ENCODE results near the gene GPR4. TPM values are rescaled to one million over a fixed set of nuclear protein-coding genes. Genes with fewer than 3 reads are reported as not detected.

GPR4 gene
- total and polyA plus RNA-seq, 2 of the 8 experiments (the other 6 are each of a cell fraction or from before 2014, with no cell fraction given), result 0.19 to 0.39 TPM

DNA sequence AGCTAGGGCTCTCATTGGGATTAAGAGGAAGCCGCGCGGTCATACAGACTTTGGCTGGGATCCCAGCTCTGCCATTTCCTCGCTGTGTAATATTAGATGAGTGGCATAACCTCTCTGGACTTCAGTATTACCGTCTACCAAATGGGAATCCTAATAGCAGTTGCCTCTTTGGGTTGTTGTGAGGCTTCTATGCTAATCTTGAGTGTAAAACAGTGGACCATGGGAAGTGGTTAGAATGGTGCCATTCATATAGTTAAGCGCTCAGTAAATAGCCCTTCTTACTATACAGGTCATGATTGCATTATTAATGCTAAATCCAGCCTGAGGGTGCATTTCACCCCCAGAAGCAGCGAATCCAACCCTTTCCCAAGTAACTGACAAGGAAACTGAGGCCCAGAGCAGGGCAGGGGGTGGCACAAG lies 16.8 kb downstream of the GPR4 start:
- no peak overlapping the region for H4K8ac ChIP-seq (ENCODE audit: extremely low read depth, insufficient read depth, low read length)
- peaks cover 0 to 2% (median under 1%) of the 10 kb centered on the region in 4 experiments; a peak in 1 of 7 replicates for H3K27me3 ChIP-seq (replicated peaks in 1 of 4; ENCODE audit: control insufficient read depth in 3 of 4, extremely low read depth in 1 of 4, insufficient read depth in 3 of 4, low read length in 3 of 4)
- H4K91ac ChIP-seq (replicated peaks; ENCODE audit: insufficient read length, low read length), result no peak overlapping the region
- H3K9ac ChIP-seq (replicated peaks in 1 of 4; ENCODE audit: extremely low read depth in 1 of 4, low read depth in 3 of 4, low read length in 3 of 4), result peak overlapping the region in 2 of 4 experiments; percentile 24 to 31; a peak in 1 of 7 replicates
- no peak overlapping the region for H3K56ac ChIP-seq (replicated peaks; ENCODE audit: insufficient read length, low read depth, low read length)
- no peak overlapping the region for H4K5ac ChIP-seq (ENCODE audit: insufficient read length, low read depth, low read length)
- 0 out of 2 replicates have a peak overlapping the region, but pooled peaks have one; percentile 2 for H2BK12ac ChIP-seq (ENCODE audit: low read depth, low read length)
- 41% methylated on average over 7 of the region's 7 CpGs; no CpG with 5 or more reads in 1 of the 2 experiments for WGBS, 2 experiments (ENCODE audit: extremely low coverage in 1 of 2, insufficient coverage in 1 of 2, insufficient read length in 1 of 2, insufficient replicate concordance in 2 of 2, low coverage in 1 of 2, low lambda C conversion rate in 2 of 2, missing lambda C conversion rate in 1 of 2)
- H3K79me1 ChIP-seq (ENCODE audit: low read depth, low read length), result no peaks in the 10 kb centered on the region; the same call in 1 of the 2 replicates
- H3K27ac ChIP-seq (ENCODE audit: low read depth, low read length), result peak overlapping the region; percentile 57; the same call in 1 of the 2 replicates
- H3K36me3 ChIP-seq (ENCODE audit: control insufficient read depth in 2 of 4, insufficient read depth in 4 of 4, low read length in 3 of 4), result no peaks in the 10 kb centered on the region; a peak in 1 of 8 replicates
- H4K20me1 ChIP-seq (replicated peaks in 1 of 2; ENCODE audit: control insufficient read depth in 1 of 2, insufficient read depth in 2 of 2, low read length in 2 of 2), result no peaks in the 10 kb centered on the region
- H3K18ac ChIP-seq (ENCODE audit: extremely low read depth, low read length), result peak overlapping the region; percentile 33; the same call in 1 of the 2 replicates
- no peak overlapping the region for H2BK5ac ChIP-seq (ENCODE audit: low read depth, low read length)
- H3K79me2 ChIP-seq (ENCODE audit: control insufficient read depth in 1 of 2, insufficient read depth in 2 of 2, low read length in 2 of 2), result peaks cover 0 to 3% of the 10 kb centered on the region in 2 experiments; a peak in 1 of 4 replicates
- ChIA-PET CTCF (ENCODE audit: partially characterized antibody) (interaction anchor here (1.1 to 1.5 kb wide), 3 partner anchors 9 to 56 kb away, joined by 3 to 4 read pairs (median 3); no protein-coding TSS in a partner anchor), POLR2A (ENCODE audit: partially characterized antibody) (interaction anchor here (1.8 kb wide), 1 partner anchor 13 kb away, joined by 8 read pairs; no protein-coding TSS in a partner anchor)
- no peaks in the 10 kb centered on the region for H3K9me3 ChIP-seq (ENCODE audit: insufficient read depth in 2 of 2, low read depth in 1 of 2, low read length in 1 of 2)
- H2BK20ac ChIP-seq (ENCODE audit: low read length), result no peak overlapping the region
- H3K23me2 ChIP-seq (ENCODE audit: low read depth, low read length), result peaks cover 6% of the 10 kb centered on the region
- H3K4me3 ChIP-seq (ENCODE audit: extremely low read depth in 1 of 4, insufficient read depth in 2 of 4, low read depth in 3 of 4, low read length in 4 of 4), result peak overlapping the region; percentile 73 to 96 (median 79); a peak in 7 of 8 replicates
- no peak overlapping the region for H2AK5ac ChIP-seq (ENCODE audit: low read depth, low read length)
- DNase-seq (ENCODE audit: low read depth in 1 of 2, low spot score in 2 of 2), result no peak
- H3K14ac ChIP-seq (ENCODE audit: insufficient read length), result no peak overlapping the region
- TF ChIP-seq NANOG (IDR thresholded peaks at IDR 0.05; ENCODE audit: insufficient read depth, low read depth, low read length, poor library complexity, severe bottlenecking) (no peak), POU5F1 (IDR thresholded peaks at IDR 0.05; ENCODE audit: low read depth, low read length) (no peak), KDM1A (IDR thresholded peaks at IDR 0.05; ENCODE audit: borderline replicate concordance, low read length) (peak; percentile 38; the same call in 1 of the 2 replicates)
- H3K4ac ChIP-seq (replicated peaks; ENCODE audit: insufficient read length, low read depth, low read length), result no peak overlapping the region
- H3K4me1 ChIP-seq (replicated peaks in 1 of 4; ENCODE audit: control insufficient read depth in 3 of 4, insufficient read depth in 4 of 4, low read length in 3 of 4), result no peaks in the 10 kb centered on the region; a peak in 2 of 7 replicates
- no peak overlapping the region for H2BK15ac ChIP-seq (ENCODE audit: low read length)
- peak overlapping the region; percentile 93 for H2AFZ ChIP-seq (ENCODE audit: low read length)
- FAIRE-seq, result no peak
- H2BK120ac ChIP-seq (replicated peaks; ENCODE audit: low read depth, low read length), result no peak overlapping the region
- H3K4me2 ChIP-seq (ENCODE audit: insufficient read depth in 1 of 2, low read depth in 2 of 2, low read length in 2 of 2), result peak overlapping the region; percentile 71 to 94
- H3K23ac ChIP-seq (ENCODE audit: insufficient read length), result no peak overlapping the region
